Spleen (tissue), 11 donors: ENCODE data around the gene TENM4. TPM values are rescaled to one million over a fixed set of nuclear protein-coding genes. Genes with fewer than 3 reads are reported as not detected.

Experiments used
- DNase-seq: peaks from one replicate; pipeline ENCODE4 v3.0.0-alpha.2; 2020
- H3K27ac ChIP-seq, 8 donors: fragments of 200-600 bp; sonication (generic) in 7 of 8; 1 replicate in 4 of 8; 2 replicates in 4 of 8; pipeline versions ENCODE4 v1.5.0 to v1.8.0; 2016 to 2021; ENCODE audit warnings: inconsistent platforms in 4 of 8, mild to moderate bottlenecking in 4 of 8, moderate library complexity in 1 of 8
- H3K27me3 ChIP-seq, 7 donors: fragments of 200-600 bp; sonication (generic) in 6 of 7; replicated peaks in 1 of 7; 1 replicate in 4 of 7; 2 replicates in 3 of 7; pipeline versions ENCODE4 v1.5.0 to v1.8.0; 2016 to 2021; ENCODE audit warnings: inconsistent platforms in 3 of 7, mild to moderate bottlenecking in 1 of 7
- H3K36me3 ChIP-seq, 6 donors: fragments of 200-600 bp; sonication (generic) in 5 of 6; 1 replicate in 4 of 6; 2 replicates in 2 of 6; pipeline versions ENCODE4 v1.5.0 to v1.8.0; 2016 to 2021; ENCODE audit warnings: inconsistent platforms in 2 of 6
- H3K4me1 ChIP-seq, 6 donors: fragments of 200-600 bp; sonication (generic) in 5 of 6; 1 replicate in 3 of 6; 2 replicates in 3 of 6; pipeline versions ENCODE4 v1.5.0 to v1.8.0; 2016 to 2021; ENCODE audit warnings: inconsistent platforms in 3 of 6
- H3K4me3 ChIP-seq, 8 donors: fragments of 200-600 bp; sonication (generic) in 7 of 8; 1 replicate in 4 of 8; 2 replicates in 4 of 8; pipeline versions ENCODE4 v1.5.0 to v1.8.0; 2016 to 2021; ENCODE audit warnings: inconsistent platforms in 4 of 8, mild to moderate bottlenecking in 4 of 8, moderate library complexity in 2 of 8
- H3K9me3 ChIP-seq, 8 donors: fragments of 200-600 bp; sonication (generic) in 7 of 8; 1 replicate in 4 of 8; 2 replicates in 4 of 8; pipeline versions ENCODE4 v1.5.0 to v1.8.0; 2016 to 2021; ENCODE audit warnings: inconsistent platforms in 4 of 8
- POLR2A ChIP-seq, 3 donors: fragments of 450-650 bp; IDR thresholded peaks; one replicate each; pipeline ENCODE4 v1.5.1; 2017; ENCODE audit warnings: antibody characterized with exemption in 3 of 3, mild to moderate bottlenecking in 1 of 3
- POLR2AphosphoS5 ChIP-seq, 3 donors: sonication (generic); formaldehyde crosslinking; IDR thresholded peaks; one replicate each; pipeline ENCODE4 v1.5.1; 2017; ENCODE audit warnings: antibody characterized with exemption in 3 of 3
- WGBS, 5 donors: extraction: QIAGEN DNeasy Blood & Tissue Kit in 3 of 5; methylation state at CpG; one replicate each; pipeline versions ENCODE4 v1.1.5 to v1.1.7; 2013 to 2018; 5-methylcytosine and 5-hydroxymethylcytosine counted together
- intact Hi-C: fragments of 100-400 bp; cut with DNase I; formaldehyde crosslinking; loops from one replicate; pipeline ENCODE4 v1.15.0; 2023; ENCODE audit warnings: low total_unique reads
- polyA plus RNA-seq, 3 donors: library from polyadenylated mRNA; stranded (reverse); fragments of 200-250 nt; gene quantifications; one replicate each; pipeline ENCODE4 v1.2.1, GENCODE V29; 2013
- total RNA-seq, 7 donors: library from RNA; depleted of rRNA in 3 of 7; stranded (reverse); fragments of >200 nt in 3 of 7; fragmentation: NEBNext Ultra II Directional in 4 of 7; extraction: Animal tissue kit (Norgen Biotek cat#: 25700) in 4 of 7; gene quantifications; one replicate each; pipeline versions ENCODE4 v1.1.0 to v1.2.1, GENCODE V29; 2016 to 2021
- TF ChIP-seq, protein P1 (sequence below), 11 experiments: fragments of 200-600 bp in 7 of 11; fragments of 450-650 bp in 4 of 11; sonication (generic) in 4 of 11; IDR thresholded peaks in 8 of 11; conservative IDR thresholded peaks in 3 of 11; 1 replicate in 7 of 11; 2 replicates in 4 of 11; pipeline versions ENCODE4 v1.4.0 to v1.8.0; 2016 to 2021; ENCODE audit warnings: antibody characterized with exemption in 11 of 11, inconsistent platforms in 4 of 11, mild to moderate bottlenecking in 1 of 11
- donor health status: healthy with polysubstance abuse.
- donor health status: DM: no; HTN: no; CAD: no; lungs with moderate emphysema.
- donor health status: DM: no; HTN: no; CAD: no.
- donor health status: Bipolar disorder and iron deficiency.
- donor health status: healthy.
- donor health status: DM: no; HTN: no; CAD: no.
- donor health status: DM: yes; HTN: yes; CAD: no.

Gene TENM4
- total and polyA plus RNA-seq, 10 donors, result 0.09 to 4.5 (median 1.2) TPM

DNA sequence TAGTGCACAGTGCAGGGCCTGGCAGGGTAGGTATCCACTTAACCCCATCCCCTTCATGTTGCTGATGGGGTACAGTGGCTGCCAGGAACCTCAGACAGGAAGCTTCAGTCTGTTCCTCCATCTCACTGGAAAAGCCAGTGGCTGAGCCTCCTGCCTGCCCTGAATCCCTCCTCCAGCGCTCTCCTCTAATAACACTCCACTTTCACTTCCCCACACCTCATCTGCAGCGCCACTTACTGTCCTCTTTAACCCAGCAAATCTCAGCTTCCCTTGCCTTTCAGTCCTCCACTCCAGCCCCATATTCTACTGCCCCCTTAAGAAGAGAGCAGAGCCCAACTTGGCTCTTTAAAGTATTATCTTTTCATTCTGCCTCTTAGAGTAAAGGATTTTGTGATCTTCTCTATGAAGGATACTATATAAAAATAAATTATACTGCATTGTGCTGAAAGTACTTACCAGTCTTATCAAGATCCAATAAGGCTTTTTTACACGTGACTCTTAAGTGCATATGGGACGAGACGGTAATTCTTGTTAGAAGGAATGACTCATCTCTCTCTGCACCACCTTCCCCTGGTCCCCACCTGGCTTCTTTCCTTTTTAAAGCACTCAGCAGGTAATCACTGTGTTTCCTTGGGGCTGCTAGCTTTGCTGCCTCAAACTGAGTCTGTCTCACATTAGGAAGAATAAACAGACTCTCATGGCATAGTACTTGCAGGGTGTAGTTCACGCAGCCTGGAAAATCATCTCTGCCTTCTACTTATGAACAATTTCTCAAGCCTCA lies 628.1 kb downstream of the TENM4 start:
- Histone ChIP-seq H3K4me3 (no peak overlapping the region), H3K36me3 (no peaks in the 10 kb centered on the region), H3K9me3 (no peaks in the 10 kb centered on the region), H3K4me1 (peaks cover 0 to 28% (median 6%) of the 10 kb centered on the region in 6 donors), H3K27me3 (peaks cover 0 to 6% (median 0%) of the 10 kb centered on the region in 7 donors), H3K27ac (no peak overlapping the region)
- intact Hi-C loops, result no loop called here
- WGBS, 5 donors, result 75 to 86% (median 82%) methylated on average over 6 of the region's 6 CpGs
- TF ChIP-seq, protein P1, sequence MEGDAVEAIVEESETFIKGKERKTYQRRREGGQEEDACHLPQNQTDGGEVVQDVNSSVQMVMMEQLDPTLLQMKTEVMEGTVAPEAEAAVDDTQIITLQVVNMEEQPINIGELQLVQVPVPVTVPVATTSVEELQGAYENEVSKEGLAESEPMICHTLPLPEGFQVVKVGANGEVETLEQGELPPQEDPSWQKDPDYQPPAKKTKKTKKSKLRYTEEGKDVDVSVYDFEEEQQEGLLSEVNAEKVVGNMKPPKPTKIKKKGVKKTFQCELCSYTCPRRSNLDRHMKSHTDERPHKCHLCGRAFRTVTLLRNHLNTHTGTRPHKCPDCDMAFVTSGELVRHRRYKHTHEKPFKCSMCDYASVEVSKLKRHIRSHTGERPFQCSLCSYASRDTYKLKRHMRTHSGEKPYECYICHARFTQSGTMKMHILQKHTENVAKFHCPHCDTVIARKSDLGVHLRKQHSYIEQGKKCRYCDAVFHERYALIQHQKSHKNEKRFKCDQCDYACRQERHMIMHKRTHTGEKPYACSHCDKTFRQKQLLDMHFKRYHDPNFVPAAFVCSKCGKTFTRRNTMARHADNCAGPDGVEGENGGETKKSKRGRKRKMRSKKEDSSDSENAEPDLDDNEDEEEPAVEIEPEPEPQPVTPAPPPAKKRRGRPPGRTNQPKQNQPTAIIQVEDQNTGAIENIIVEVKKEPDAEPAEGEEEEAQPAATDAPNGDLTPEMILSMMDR (IDR thresholded peaks at IDR 0.05 in 8 of 11, conservative IDR thresholded peaks at IDR 0.05 in 3 of 11), result no peak
- TF ChIP-seq POLR2AphosphoS5 (IDR thresholded peaks at IDR 0.05) (no peak), POLR2A (IDR thresholded peaks at IDR 0.05) (no peak)
- DNase-seq, result no peak

DNA sequence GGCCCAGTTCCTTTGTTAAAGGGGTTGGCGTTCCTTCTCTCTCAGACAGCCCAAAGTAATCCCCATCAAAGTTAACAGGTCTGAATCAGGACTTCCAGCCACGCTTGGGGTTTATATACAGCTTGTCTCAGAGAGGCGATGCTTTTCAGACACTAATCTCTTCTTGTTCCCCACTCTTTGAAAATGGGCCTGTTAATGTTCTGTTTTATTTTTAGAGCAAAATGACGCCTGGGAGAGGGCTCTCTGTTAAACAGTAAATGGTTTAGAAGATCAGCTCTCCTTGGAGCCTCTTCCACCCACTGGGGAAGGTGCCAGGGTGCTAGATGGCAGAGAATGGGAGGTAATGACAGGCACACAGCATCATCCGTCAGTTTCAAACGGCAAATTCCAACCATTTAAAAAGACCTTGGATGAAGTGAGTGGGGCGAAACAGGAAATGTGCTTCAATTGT lies 630.2 kb downstream of the TENM4 start:
- Histone ChIP-seq H3K36me3 (no peaks in the 10 kb centered on the region), H3K27ac (peak overlapping the region in 2 of 8 donors; percentile 29 to 32), H3K4me1 (peaks cover 0 to 28% (median 6%) of the 10 kb centered on the region in 6 donors), H3K9me3 (no peaks in the 10 kb centered on the region), H3K4me3 (no peak overlapping the region), H3K27me3 (peaks cover 0 to 6% (median 0%) of the 10 kb centered on the region in 7 donors)
- DNase-seq, result no peak
- 53 to 73% (median 68%) methylated on average over 7 of the region's 7 CpGs for WGBS, 5 donors
- intact Hi-C loops, result no loop called here
- TF ChIP-seq, protein P1 (IDR thresholded peaks at IDR 0.05 in 8 of 11, conservative IDR thresholded peaks at IDR 0.05 in 3 of 11), result no peak

DNA sequence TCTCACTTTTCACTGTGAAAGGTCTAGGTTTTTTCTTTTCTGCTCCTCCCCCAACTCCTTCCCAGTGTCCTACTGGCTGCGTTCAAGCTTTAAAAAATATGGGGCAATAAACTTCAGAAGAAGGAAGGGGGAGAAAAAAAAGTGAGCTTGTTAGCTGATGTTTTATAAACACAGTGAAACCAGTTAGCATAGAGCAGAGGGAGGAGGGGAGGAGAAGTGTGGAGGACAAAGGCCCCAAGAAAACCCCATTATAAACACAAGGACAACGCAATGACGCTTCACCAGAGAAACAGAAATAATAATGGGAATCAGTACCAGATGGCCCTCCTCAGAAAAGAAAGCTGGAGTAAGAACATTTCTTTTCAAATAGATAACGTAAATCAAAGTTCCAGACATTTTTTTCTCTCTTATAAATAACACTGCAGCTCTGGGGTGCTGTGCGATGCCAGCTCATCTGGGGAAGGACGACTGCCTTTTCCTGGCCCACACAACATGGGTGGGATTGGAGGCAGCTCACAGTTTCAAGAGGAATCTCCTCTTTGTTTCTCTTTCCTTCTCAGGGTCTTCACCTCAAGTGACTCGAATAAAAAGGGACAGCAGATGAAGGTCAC lies 630.8 kb downstream of the TENM4 start:
- Histone ChIP-seq H3K27ac (peak overlapping the region in 2 of 8 donors; percentile 29 to 32), H3K36me3 (no peaks in the 10 kb centered on the region), H3K27me3 (peaks cover 0 to 6% (median 0%) of the 10 kb centered on the region in 7 donors), H3K4me1 (peaks cover 0 to 28% (median 6%) of the 10 kb centered on the region in 6 donors), H3K9me3 (no peaks in the 10 kb centered on the region), H3K4me3 (no peak overlapping the region)
- 62 to 80% (median 78%) methylated on average over 7 of the region's 7 CpGs for WGBS, 5 donors
- intact Hi-C loops, result no loop called here
- DNase-seq, result no peak
- TF ChIP-seq POLR2A (IDR thresholded peaks at IDR 0.05) (no peak), POLR2AphosphoS5 (IDR thresholded peaks at IDR 0.05) (no peak)
- TF ChIP-seq, protein P1 (IDR thresholded peaks at IDR 0.05 in 8 of 11, conservative IDR thresholded peaks at IDR 0.05 in 3 of 11), result no peak

DNA sequence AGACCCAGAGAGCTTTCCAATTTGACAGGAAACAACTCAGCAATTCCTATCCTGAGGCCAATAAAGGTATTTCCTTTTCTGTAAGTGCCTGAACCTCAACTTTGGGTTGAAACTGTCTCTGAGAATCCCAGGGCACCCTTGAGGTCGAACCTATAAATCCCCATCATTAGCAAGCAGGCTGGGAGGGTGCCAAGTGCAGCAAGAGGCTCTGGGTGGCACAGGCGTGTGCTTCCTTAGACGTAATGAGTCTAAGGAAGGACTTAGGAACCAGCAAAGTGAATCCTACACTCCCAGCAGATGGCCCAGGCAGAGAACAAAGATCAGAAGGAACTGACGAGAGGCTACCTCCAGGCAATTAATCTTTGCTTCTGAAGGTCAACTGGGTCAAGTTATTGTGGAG lies 631.9 kb downstream of the TENM4 start:
- 26 to 36% (median 32%) methylated on average over 4 of the region's 4 CpGs for WGBS, 5 donors

More for the DNA sequence above, 631.9 kb downstream of the TENM4 start:
- H3K27me3 ChIP-seq, result peaks cover 0 to 4% (median 0%) of the 10 kb centered on the region in 7 donors
- no peak overlapping the region for H3K4me3 ChIP-seq
- no peak overlapping the region for H3K27ac ChIP-seq
- intact Hi-C loops, result no loop called here
- H3K36me3 ChIP-seq, result no peaks in the 10 kb centered on the region
- no peaks in the 10 kb centered on the region for H3K9me3 ChIP-seq
- DNase-seq, result no peak
- H3K4me1 ChIP-seq, result peaks cover 0 to 28% (median 6%) of the 10 kb centered on the region in 6 donors
- TF ChIP-seq POLR2A (IDR thresholded peaks at IDR 0.05), result no peak
- no peak for TF ChIP-seq POLR2AphosphoS5 (IDR thresholded peaks at IDR 0.05)
- TF ChIP-seq, protein P1 (IDR thresholded peaks at IDR 0.05 in 8 of 11, conservative IDR thresholded peaks at IDR 0.05 in 3 of 11), result no peak
